B cell (primary cell): ENCODE results near the gene BIRC5.

Experiments
- CTCF ChIP-seq: fragments of 200-600 bp; IDR thresholded peaks from one replicate; pipeline ENCODE4 v1.8.0; 2022; ENCODE audit warnings: antibody characterized with exemption, mild to moderate bottlenecking
- EZH2 ChIP-seq: IDR thresholded peaks from 2 replicates; pipeline ENCODE4 v1.6.1; 2012; ENCODE audit warnings: borderline replicate concordance, low read depth, mild to moderate bottlenecking, moderate library complexity, low read length; ENCODE audit not compliant: insufficient read depth, poor library complexity, severe bottlenecking

- TF ChIP-seq CTCF (no peak), EZH2 (no peak)
Measured at GRCh38 chr17:78228176-78228575, 14.1 kb downstream of the BIRC5 start.
